HepG2 (cell line): ENCODE measurements around the gene MYL4. TPM values are rescaled to one million over a fixed set of nuclear protein-coding genes. Genes with fewer than 3 reads are reported as not detected.

Experiments
- AGO1 ChIP-seq: fragments of 200-400 bp; formaldehyde crosslinking; IDR thresholded peaks from 2 replicates; pipeline ENCODE4 v1.6.1; 2017; ENCODE audit warnings: mild to moderate bottlenecking, low read depth, low read length, moderate library complexity; ENCODE audit not compliant: poor library complexity, severe bottlenecking
- ARNT ChIP-seq: fragments of 450-650 bp; IDR thresholded peaks from 2 replicates; pipeline ENCODE4 v1.6.1; 2017
- CAMTA2 ChIP-seq: sonication (generic); formaldehyde crosslinking; IDR thresholded peaks from 2 replicates; pipeline ENCODE4 v1.4.0; 2020; ENCODE audit warnings: mild to moderate bottlenecking, missing genetic modification reagents, borderline replicate concordance
- CCDC6 ChIP-seq: sonication (generic); formaldehyde crosslinking; IDR thresholded peaks from 2 replicates; pipeline ENCODE4 v1.8.1; 2022; ENCODE audit warnings: mild to moderate bottlenecking, missing genetic modification reagents, moderate library complexity
- GMEB2 ChIP-seq: IDR thresholded peaks from 2 replicates; pipeline ENCODE4 v1.6.1; 2016; ENCODE audit warnings: missing biosample characterization, missing genetic modification reagents, low read depth
- HNRNPLL ChIP-seq: fragments of 200-400 bp; formaldehyde crosslinking; IDR thresholded peaks from 2 replicates; pipeline ENCODE4 v1.6.1; 2017; ENCODE audit warnings: mild to moderate bottlenecking, low read depth, low read length; ENCODE audit not compliant: poor library complexity, severe bottlenecking
- HOXD1 ChIP-seq: sonication (generic); formaldehyde crosslinking; IDR thresholded peaks from 2 replicates; pipeline ENCODE4 v1.5.0; 2020; ENCODE audit warnings: missing genetic modification reagents
- KLF13 ChIP-seq: sonication (generic); formaldehyde crosslinking; IDR thresholded peaks from 2 replicates; pipeline ENCODE4 v1.4.0; 2020; ENCODE audit warnings: mild to moderate bottlenecking, missing genetic modification reagents
- MAZ ChIP-seq, 2 experiments: sonication (generic) in 1 of 2; formaldehyde crosslinking in 1 of 2; IDR thresholded peaks; 2 replicates each; pipeline versions ENCODE4 v1.5.0 to v1.6.1; 2012 to 2020; ENCODE audit warnings: low read depth in 2 of 2, mild to moderate bottlenecking in 2 of 2, borderline replicate concordance in 1 of 2, improper control_type of control experiment in 1 of 2, low read length in 1 of 2, missing genetic modification reagents in 1 of 2, moderate library complexity in 1 of 2
- MED13 ChIP-seq: sonication (generic); formaldehyde crosslinking; IDR thresholded peaks from 2 replicates; pipeline ENCODE4 v1.5.0; 2020; ENCODE audit warnings: missing genetic modification reagents
- MIER3 ChIP-seq: IDR thresholded peaks from 2 replicates; pipeline ENCODE4 v1.6.1; 2016; ENCODE audit warnings: missing compliant biosample characterization, borderline replicate concordance
- MTF2 ChIP-seq: sonication (generic); formaldehyde crosslinking; IDR thresholded peaks from 2 replicates; pipeline ENCODE4 v1.5.0; 2020; ENCODE audit warnings: missing genetic modification reagents, borderline replicate concordance
- TEAD3 ChIP-seq: optimal IDR thresholded peaks from 2 replicates; pipeline ENCODE3; 2016; ENCODE audit warnings: borderline replicate concordance
- TGIF2 ChIP-seq: IDR thresholded peaks from 2 replicates; pipeline ENCODE4 v1.6.1; 2016; ENCODE audit warnings: control low read depth, missing compliant biosample characterization
- ZC3H4 ChIP-seq: sonication (generic); formaldehyde crosslinking; IDR thresholded peaks from 2 replicates; pipeline ENCODE4 v1.4.0; 2020; ENCODE audit warnings: missing genetic modification reagents, borderline replicate concordance
- ZNF256 ChIP-seq: sonication (generic); formaldehyde crosslinking; conservative IDR thresholded peaks from 2 replicates; pipeline ENCODE4 v1.4.0; 2020; ENCODE audit warnings: missing genetic modification reagents
- ZNF644 ChIP-seq: IDR thresholded peaks from 2 replicates; pipeline ENCODE4 v1.6.1; 2016; ENCODE audit warnings: low read depth
- ZNF83 ChIP-seq: sonication (generic); formaldehyde crosslinking; IDR thresholded peaks from 2 replicates; pipeline ENCODE4 v1.4.0; 2020; ENCODE audit warnings: missing genetic modification reagents, mild to moderate bottlenecking, borderline replicate concordance
- ZNF883 ChIP-seq: sonication (generic); formaldehyde crosslinking; IDR thresholded peaks from 2 replicates; pipeline ENCODE4 v1.5.1; 2020; ENCODE audit warnings: mild to moderate bottlenecking, missing genetic modification reagents; ENCODE audit errors: not compliant biosample characterization
- polyA plus RNA-seq, 8 experiments: library from polyadenylated mRNA; depleted of rRNA in 3 of 8; stranded (reverse) in 7 of 8; unstranded in 1 of 8; fragments of >200 nt; fragmentation: Illumina TruSeq in 4 of 8; extraction: Trizol in 4 of 8; gene quantifications; 2 replicates each; pipeline versions ENCODE4 v1.2.1 to v1.2.3, GENCODE V29; 2011 to 2016; ENCODE audit warnings: low read depth in 4 of 8, missing spikeins in 1 of 8, mixed read lengths in 1 of 8; ENCODE audit not compliant: insufficient read depth in 1 of 8
- total RNA-seq, 5 experiments: library from RNA; depleted of rRNA; stranded (reverse); fragments of >200 nt; fragmentation: Illumina TruSeq; extraction: Trizol; gene quantifications; 2 replicates each; pipeline ENCODE4 v1.2.3, GENCODE V29; 2016; ENCODE audit warnings: low read depth in 1 of 5
- TF ChIP-seq, protein P1 (sequence below): sonication (generic); formaldehyde crosslinking; IDR thresholded peaks from 2 replicates; pipeline ENCODE4 v1.8.1; 2023; ENCODE audit warnings: mild to moderate bottlenecking, missing genetic modification reagents
- TF ChIP-seq, protein P2 (sequence below): sonication (generic); formaldehyde crosslinking; IDR thresholded peaks from 2 replicates; pipeline ENCODE4 v1.4.0; 2020; ENCODE audit warnings: missing genetic modification reagents
- TF ChIP-seq, protein P3 (sequence below): IDR thresholded peaks from 2 replicates; pipeline ENCODE4 v1.6.1; 2016; ENCODE audit warnings: low read depth, control low read depth
- TF ChIP-seq, protein P4 (sequence below): IDR thresholded peaks from 2 replicates; pipeline ENCODE4 v1.6.1; 2012; ENCODE audit warnings: inconsistent platforms

Gene MYL4
- total and polyA plus RNA-seq, 2 of the 13 experiments (the other 11 are each of a cell fraction or from before 2014, with no cell fraction given): not detected

DNA sequence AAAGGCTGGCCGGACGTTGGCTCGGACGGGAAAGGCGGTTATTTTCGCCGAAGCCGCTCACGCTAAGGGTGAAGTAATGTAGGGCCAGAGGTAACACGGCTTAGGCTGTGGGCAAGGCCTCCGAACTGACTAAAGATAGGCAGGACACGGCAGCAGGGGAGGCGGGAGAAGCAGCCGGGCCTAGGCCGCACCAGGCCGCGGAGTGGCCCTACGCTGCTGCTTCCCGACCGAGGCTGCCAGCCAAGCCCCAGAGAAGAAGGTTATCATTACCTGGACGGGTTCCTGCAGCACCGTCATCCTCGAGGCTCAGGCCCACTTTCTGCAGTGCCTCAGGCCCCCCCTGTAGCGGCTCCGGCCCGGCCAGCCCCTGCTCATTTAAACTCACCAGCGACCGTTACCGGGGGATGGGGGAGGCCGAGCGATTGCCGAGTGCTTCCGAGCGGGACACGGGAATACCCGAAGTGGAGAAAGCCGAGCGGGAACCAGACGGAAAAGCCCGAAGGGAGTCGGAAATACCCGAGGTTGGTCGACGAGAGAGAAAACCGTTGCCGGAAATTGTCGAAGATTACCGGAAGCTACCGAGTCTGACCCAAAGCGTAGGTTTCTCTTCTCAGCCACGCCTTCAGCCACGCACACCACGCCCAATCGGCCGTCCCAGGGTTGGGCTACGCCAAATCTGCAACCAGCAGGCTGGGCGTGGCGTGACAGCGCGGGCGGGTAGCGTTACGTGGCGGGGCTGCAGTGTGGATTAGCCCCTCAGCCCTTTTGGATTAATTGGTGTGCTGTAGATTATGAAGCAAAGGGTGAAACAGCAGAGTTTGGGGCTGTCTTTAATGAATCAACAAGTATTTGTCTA, 20.0 kb upstream of the MYL4 start, which contains the start of gene CDC27 (continued):
- TF ChIP-seq ZNF256 (CRISPR knock-in tag): peak; percentile 55; the same call in 1 of the 2 replicates
- TF ChIP-seq, protein P1, sequence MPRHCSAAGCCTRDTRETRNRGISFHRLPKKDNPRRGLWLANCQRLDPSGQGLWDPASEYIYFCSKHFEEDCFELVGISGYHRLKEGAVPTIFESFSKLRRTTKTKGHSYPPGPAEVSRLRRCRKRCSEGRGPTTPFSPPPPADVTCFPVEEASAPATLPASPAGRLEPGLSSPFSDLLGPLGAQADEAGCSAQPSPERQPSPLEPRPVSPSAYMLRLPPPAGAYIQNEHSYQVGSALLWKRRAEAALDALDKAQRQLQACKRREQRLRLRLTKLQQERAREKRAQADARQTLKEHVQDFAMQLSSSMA (CRISPR knock-in tag): peak; percentile 94; the same call in 1 of the 2 replicates
- peak; percentile 61 for TF ChIP-seq CCDC6
- TF ChIP-seq MAZ (IDR thresholded peaks at IDR 0.05; ENCODE audit: borderline replicate concordance, low read depth, low read length): peak; percentile 83
- peak; percentile 96 for TF ChIP-seq MAZ (CRISPR knock-in tag; IDR thresholded peaks at IDR 0.05; ENCODE audit: low read depth)
- no peak for TF ChIP-seq ZC3H4 (CRISPR knock-in tag)
- TF ChIP-seq AGO1: peak; percentile 72
- TF ChIP-seq GMEB2: peak; percentile 66
- peak; percentile 84; the same call in 1 of the 2 replicates for TF ChIP-seq MTF2
- peak; percentile 99 for TF ChIP-seq ZNF883 (CRISPR knock-in tag)
- TF ChIP-seq MED13: peak; percentile 87
- TF ChIP-seq, protein P2, sequence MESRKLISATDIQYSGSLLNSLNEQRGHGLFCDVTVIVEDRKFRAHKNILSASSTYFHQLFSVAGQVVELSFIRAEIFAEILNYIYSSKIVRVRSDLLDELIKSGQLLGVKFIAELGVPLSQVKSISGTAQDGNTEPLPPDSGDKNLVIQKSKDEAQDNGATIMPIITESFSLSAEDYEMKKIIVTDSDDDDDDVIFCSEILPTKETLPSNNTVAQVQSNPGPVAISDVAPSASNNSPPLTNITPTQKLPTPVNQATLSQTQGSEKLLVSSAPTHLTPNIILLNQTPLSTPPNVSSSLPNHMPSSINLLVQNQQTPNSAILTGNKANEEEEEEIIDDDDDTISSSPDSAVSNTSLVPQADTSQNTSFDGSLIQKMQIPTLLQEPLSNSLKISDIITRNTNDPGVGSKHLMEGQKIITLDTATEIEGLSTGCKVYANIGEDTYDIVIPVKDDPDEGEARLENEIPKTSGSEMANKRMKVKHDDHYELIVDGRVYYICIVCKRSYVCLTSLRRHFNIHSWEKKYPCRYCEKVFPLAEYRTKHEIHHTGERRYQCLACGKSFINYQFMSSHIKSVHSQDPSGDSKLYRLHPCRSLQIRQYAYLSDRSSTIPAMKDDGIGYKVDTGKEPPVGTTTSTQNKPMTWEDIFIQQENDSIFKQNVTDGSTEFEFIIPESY (CRISPR knock-in tag): peak; percentile 56
- TF ChIP-seq, protein P3, sequence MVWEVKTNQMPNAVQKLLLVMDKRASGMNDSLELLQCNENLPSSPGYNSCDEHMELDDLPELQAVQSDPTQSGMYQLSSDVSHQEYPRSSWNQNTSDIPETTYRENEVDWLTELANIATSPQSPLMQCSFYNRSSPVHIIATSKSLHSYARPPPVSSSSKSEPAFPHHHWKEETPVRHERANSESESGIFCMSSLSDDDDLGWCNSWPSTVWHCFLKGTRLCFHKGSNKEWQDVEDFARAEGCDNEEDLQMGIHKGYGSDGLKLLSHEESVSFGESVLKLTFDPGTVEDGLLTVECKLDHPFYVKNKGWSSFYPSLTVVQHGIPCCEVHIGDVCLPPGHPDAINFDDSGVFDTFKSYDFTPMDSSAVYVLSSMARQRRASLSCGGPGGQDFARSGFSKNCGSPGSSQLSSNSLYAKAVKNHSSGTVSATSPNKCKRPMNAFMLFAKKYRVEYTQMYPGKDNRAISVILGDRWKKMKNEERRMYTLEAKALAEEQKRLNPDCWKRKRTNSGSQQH: peak; percentile 91; the same call in 1 of the 2 replicates
- 0 out of 2 replicates have a peak, but pooled peaks have one; percentile 90 for TF ChIP-seq ZNF83 (CRISPR knock-in tag)
- peak; percentile 100 for TF ChIP-seq CAMTA2 (CRISPR knock-in tag)
- 0 out of 2 replicates have a peak, but pooled peaks have one; percentile 76 for TF ChIP-seq HOXD1 (CRISPR knock-in tag)
- TF ChIP-seq TEAD3 (CRISPR knock-in tag): peak; percentile 66
- TF ChIP-seq ZNF644 (CRISPR knock-in tag): no peak
- TF ChIP-seq KLF13 (CRISPR knock-in tag): peak; percentile 64; the same call in 1 of the 2 replicates
- TF ChIP-seq MIER3: peak; percentile 54
- TF ChIP-seq, protein P4, sequence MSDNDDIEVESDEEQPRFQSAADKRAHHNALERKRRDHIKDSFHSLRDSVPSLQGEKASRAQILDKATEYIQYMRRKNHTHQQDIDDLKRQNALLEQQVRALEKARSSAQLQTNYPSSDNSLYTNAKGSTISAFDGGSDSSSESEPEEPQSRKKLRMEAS: peak; percentile 82
- peak; percentile 59; the same call in 1 of the 2 replicates for TF ChIP-seq TGIF2 (CRISPR knock-in tag)
- TF ChIP-seq ARNT: no peak
- TF ChIP-seq HNRNPLL: peak; percentile 98
